AG04450 (cell line): Measurements from ENCODE around the gene SIRT7. TPM values are rescaled to one million over a fixed set of nuclear protein-coding genes. Genes with fewer than 3 reads are reported as not detected.

ENCODE experiments used
- CTCF ChIA-PET: fragments of 300-600, 350-600 bp; formaldehyde crosslinking; extraction: SDS; loops from one replicate; lab custom pipeline; 2022; ENCODE audit warnings: antibody characterized with exemption, inconsistent platforms; lab: Charles Lee
- POLR2A ChIA-PET: fragments of 350-600 bp; formaldehyde crosslinking; extraction: SDS; loops from one replicate; lab custom pipeline; 2021; ENCODE audit warnings: antibody characterized with exemption, inconsistent platforms; lab: Yijun Ruan, JAX
- DNase-seq: peaks from one replicate; pipeline ENCODE4 v3.0.0-alpha.2; 2011; ENCODE audit warnings: low read depth, low spot score
- H3K27ac ChIP-seq: one replicate; pipeline ENCODE4 v1.5.1; 2012; ENCODE audit warnings: low read depth, low read length, control low read depth
- H3K27me3 ChIP-seq: one replicate; pipeline ENCODE4 v1.6.0; 2012; ENCODE audit warnings: low read length; ENCODE audit not compliant: control insufficient read depth, insufficient read depth
- H3K4me3 ChIP-seq: 2 replicates; pipeline ENCODE4 v1.5.1; 2011; ENCODE audit warnings: mild to moderate bottlenecking, low read depth, low read length, control low read depth
- H3K9me3 ChIP-seq: 2 replicates; pipeline ENCODE4 v1.5.1; 2012; ENCODE audit warnings: low read length; ENCODE audit not compliant: control insufficient read depth, insufficient read depth
- polyA plus RNA-seq: library from polyadenylated mRNA; depleted of rRNA; stranded (reverse); fragments of >200 nt; gene quantifications from 2 replicates; pipeline ENCODE4 v1.2.3, GENCODE V29; 2011
- TF ChIP-seq, protein P1 (sequence below): IDR thresholded peaks from 2 replicates; pipeline ENCODE4 v1.5.1; 2011; ENCODE audit warnings: low read depth, low read length, control low read depth, inconsistent platforms

SIRT7 gene
- polyA plus RNA-seq, 1 experiment: 4.3 TPM

DNA sequence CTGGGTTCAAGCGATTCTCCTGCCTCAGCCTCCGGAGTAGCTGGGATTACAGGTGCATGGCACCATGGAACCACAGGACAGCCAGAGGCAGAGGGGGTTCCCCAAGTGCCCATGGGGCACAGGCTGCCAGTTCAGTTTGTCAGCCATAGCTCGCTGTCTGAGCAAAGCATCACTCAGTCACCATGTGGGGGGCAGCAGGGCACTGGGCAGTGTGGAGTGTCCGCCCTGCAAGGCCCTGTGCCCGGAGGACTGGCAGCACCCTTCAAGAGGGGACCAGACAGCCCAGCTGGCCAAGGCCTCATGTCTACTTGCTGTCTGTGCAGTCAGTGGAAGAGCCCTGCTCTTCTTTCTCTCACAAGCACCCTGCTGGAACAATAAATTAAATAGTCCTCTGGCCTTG, 33.0 kb downstream of the SIRT7 start:
- CTCF ChIA-PET: no interaction called here
- TF ChIP-seq, protein P1, sequence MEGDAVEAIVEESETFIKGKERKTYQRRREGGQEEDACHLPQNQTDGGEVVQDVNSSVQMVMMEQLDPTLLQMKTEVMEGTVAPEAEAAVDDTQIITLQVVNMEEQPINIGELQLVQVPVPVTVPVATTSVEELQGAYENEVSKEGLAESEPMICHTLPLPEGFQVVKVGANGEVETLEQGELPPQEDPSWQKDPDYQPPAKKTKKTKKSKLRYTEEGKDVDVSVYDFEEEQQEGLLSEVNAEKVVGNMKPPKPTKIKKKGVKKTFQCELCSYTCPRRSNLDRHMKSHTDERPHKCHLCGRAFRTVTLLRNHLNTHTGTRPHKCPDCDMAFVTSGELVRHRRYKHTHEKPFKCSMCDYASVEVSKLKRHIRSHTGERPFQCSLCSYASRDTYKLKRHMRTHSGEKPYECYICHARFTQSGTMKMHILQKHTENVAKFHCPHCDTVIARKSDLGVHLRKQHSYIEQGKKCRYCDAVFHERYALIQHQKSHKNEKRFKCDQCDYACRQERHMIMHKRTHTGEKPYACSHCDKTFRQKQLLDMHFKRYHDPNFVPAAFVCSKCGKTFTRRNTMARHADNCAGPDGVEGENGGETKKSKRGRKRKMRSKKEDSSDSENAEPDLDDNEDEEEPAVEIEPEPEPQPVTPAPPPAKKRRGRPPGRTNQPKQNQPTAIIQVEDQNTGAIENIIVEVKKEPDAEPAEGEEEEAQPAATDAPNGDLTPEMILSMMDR: no peak
- DNase-seq: no peak
- Histone ChIP-seq H3K27ac (peak overlapping the region; percentile 21), H3K27me3 (no peaks in the 10 kb centered on the region), H3K4me3 (no peak overlapping the region), H3K9me3 (no peaks in the 10 kb centered on the region)
- POLR2A ChIA-PET: no interaction called here

DNA sequence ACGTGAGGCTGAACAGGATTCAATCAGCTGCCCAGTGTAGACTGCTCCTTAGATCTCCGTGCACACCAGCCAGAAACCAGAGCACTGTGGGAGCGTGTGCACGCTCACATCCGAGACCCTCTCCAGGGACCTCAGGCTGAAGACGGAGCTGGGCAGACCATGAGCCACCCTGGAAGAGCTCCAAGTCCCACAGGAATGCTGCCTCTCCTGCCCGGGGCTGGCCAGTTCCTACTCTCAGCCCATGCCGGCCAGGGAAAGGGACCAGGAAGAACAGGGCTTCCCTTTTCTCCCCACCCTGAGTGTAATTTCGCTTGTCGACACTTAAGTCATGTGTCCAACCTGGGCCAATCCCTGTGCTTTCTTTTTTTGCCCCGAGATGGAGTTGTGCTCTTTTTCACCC, 33.5 kb downstream of the SIRT7 start:
- CTCF ChIA-PET: no interaction called here
- Histone ChIP-seq H3K9me3 (no peaks in the 10 kb centered on the region; the same call in 1 of the 2 replicates), H3K27me3 (no peaks in the 10 kb centered on the region), H3K4me3 (no peak overlapping the region), H3K27ac (no peak overlapping the region)
- POLR2A ChIA-PET: no interaction called here
- DNase-seq: no peak
- TF ChIP-seq, protein P1: no peak

DNA sequence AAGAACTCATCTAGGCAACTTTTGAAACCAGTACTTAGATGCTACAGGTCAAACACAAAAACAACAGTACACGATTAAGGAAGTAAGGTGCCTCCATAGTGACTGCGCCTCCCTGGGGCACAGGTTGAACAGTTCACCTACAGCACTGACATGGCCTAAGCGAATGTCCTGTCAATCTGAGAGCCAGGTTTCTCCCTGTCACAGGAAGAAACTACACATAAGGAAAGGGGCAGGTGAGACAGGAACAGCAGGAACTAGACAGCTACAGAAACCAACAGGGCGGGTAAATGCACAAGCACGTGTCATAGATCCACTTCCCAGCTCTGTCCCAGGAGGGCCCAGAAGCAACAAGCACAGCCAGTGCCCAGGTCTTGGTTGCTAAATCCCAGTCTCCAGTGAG, 38.9 kb downstream of the SIRT7 start:
- no peak overlapping the region for H3K27ac ChIP-seq
- CTCF ChIA-PET: no interaction called here

DNA sequence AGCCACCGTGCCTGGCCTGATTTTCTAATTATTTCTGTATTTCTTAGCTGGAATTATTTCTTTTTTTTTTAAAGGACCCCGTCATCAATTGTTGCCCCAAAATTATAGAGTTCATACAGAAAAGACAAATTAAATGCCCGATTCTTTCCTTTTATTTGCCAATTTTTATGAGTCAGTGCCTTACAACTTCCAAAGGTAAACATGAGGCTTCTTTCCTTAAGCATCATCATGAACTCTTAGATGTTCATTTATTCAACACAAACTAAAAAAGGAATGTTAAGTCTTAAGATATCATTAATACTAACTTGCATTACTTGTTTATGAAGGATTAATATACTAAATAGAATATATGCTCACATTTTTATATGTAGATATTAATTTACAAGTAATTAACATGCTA, 39.7 kb downstream of the SIRT7 start:
- POLR2A ChIA-PET: interaction anchor here (0.7 kb wide), 1 partner anchor 11 kb away, joined by 6 read pairs; no protein-coding TSS in a partner anchor
- CTCF ChIA-PET: no interaction called here
- H3K27me3 ChIP-seq: no peaks in the 10 kb centered on the region
- TF ChIP-seq, protein P1: no peak
- H3K27ac ChIP-seq: no peak overlapping the region
- no peak overlapping the region for H3K4me3 ChIP-seq
- H3K9me3 ChIP-seq: no peaks in the 10 kb centered on the region; the same call in 1 of the 2 replicates
- no peak for DNase-seq

More for the DNA sequence above, 38.9 kb downstream of the SIRT7 start:
- TF ChIP-seq, protein P1: no peak
- H3K27me3 ChIP-seq: no peaks in the 10 kb centered on the region
- H3K4me3 ChIP-seq: no peak overlapping the region
- no peak for DNase-seq
- POLR2A ChIA-PET: no interaction called here
- no peaks in the 10 kb centered on the region; the same call in 1 of the 2 replicates for H3K9me3 ChIP-seq

DNA sequence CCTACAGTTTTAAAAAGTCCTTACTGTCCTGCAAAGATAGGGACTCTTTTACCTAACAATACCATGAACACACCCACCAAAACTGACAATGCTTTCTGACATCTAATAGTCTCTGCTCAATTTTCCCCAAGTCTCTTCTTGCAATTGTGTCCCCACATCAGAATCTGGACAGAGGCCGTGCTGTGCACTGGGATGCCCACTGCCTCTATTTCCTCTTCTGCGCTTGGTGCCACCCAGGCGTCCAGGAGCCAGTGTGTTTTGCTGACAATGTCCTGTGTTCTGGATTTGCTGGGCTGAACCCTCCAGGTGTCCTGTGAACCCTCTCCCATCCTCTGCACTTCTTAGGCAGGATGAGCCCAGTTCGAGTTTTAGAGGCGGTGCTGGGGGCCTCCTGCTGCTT, 40.4 kb downstream of the SIRT7 start:
- no peak overlapping the region for H3K27ac ChIP-seq
- DNase-seq: no peak
- ChIA-PET POLR2A (no interaction called here), CTCF (no interaction called here)
- H3K9me3 ChIP-seq: no peaks in the 10 kb centered on the region; the same call in 1 of the 2 replicates
- TF ChIP-seq, protein P1: no peak
- no peaks in the 10 kb centered on the region for H3K27me3 ChIP-seq
- no peak overlapping the region for H3K4me3 ChIP-seq
